WTC11 (cell line): ENCODE results near the gene COL18A1.

Experiments
- USF2 ChIP-seq: sonication (generic); formaldehyde crosslinking; IDR thresholded peaks from 2 replicates; pipeline ENCODE4 v1.8.1; 2023; ENCODE audit warnings: mild to moderate bottlenecking, missing genetic modification reagents, moderate library complexity
- TF ChIP-seq, protein P1 (sequence below): fragments of 200-600 bp; IDR thresholded peaks from 2 replicates; pipeline ENCODE4 v1.8.0; 2022; ENCODE audit warnings: antibody characterized with exemption
- TF ChIP-seq, protein P2 (sequence below): sonication (generic); formaldehyde crosslinking; IDR thresholded peaks from 2 replicates; pipeline ENCODE4 v1.8.0; 2022; ENCODE audit warnings: mild to moderate bottlenecking, missing genetic modification reagents

- TF ChIP-seq, protein P1, sequence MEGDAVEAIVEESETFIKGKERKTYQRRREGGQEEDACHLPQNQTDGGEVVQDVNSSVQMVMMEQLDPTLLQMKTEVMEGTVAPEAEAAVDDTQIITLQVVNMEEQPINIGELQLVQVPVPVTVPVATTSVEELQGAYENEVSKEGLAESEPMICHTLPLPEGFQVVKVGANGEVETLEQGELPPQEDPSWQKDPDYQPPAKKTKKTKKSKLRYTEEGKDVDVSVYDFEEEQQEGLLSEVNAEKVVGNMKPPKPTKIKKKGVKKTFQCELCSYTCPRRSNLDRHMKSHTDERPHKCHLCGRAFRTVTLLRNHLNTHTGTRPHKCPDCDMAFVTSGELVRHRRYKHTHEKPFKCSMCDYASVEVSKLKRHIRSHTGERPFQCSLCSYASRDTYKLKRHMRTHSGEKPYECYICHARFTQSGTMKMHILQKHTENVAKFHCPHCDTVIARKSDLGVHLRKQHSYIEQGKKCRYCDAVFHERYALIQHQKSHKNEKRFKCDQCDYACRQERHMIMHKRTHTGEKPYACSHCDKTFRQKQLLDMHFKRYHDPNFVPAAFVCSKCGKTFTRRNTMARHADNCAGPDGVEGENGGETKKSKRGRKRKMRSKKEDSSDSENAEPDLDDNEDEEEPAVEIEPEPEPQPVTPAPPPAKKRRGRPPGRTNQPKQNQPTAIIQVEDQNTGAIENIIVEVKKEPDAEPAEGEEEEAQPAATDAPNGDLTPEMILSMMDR = no peak
- TF ChIP-seq USF2 (CRISPR knock-in tag) = no peak
- TF ChIP-seq, protein P2, sequence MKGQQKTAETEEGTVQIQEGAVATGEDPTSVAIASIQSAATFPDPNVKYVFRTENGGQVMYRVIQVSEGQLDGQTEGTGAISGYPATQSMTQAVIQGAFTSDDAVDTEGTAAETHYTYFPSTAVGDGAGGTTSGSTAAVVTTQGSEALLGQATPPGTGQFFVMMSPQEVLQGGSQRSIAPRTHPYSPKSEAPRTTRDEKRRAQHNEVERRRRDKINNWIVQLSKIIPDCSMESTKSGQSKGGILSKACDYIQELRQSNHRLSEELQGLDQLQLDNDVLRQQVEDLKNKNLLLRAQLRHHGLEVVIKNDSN (CRISPR knock-in tag) = no peak
Observed at GRCh38 chr21:45449658-45450422, 44.9 kb downstream of the COL18A1 start.
